Endodermal cell (in vitro differentiated cells): Measurements from ENCODE around the gene CPED1. TPM values are rescaled to one million over a fixed set of nuclear protein-coding genes. Genes with fewer than 3 reads are reported as not detected.

ENCODE experiments used
- DNase-seq: peaks from one replicate; pipeline ENCODE4 v3.0.0-alpha.2; 2017
- H3K27ac ChIP-seq: 2 replicates; pipeline ENCODE4 v1.5.1; 2013; ENCODE audit warnings: mild to moderate bottlenecking, low read depth, low read length, moderate library complexity
- H3K27me3 ChIP-seq: 2 replicates; pipeline ENCODE4 v1.6.1; 2013; ENCODE audit warnings: mild to moderate bottlenecking, low read length, moderate library complexity; ENCODE audit not compliant: insufficient read depth, control insufficient read depth, poor library complexity, severe bottlenecking
- H3K36me3 ChIP-seq: 2 replicates; pipeline ENCODE4 v1.7.0; 2013; ENCODE audit warnings: mild to moderate bottlenecking, low read length, moderate library complexity; ENCODE audit not compliant: control insufficient read depth, insufficient read depth
- H3K4me1 ChIP-seq: one replicate; pipeline ENCODE4 v1.7.0; 2013; ENCODE audit warnings: low read length; ENCODE audit not compliant: control insufficient read depth, insufficient read depth
- H3K4me3 ChIP-seq: 2 replicates; pipeline ENCODE4 v1.5.1; 2013; ENCODE audit warnings: mild to moderate bottlenecking, low read length, moderate library complexity
- H3K9ac ChIP-seq: 2 replicates; pipeline ENCODE4 v1.6.1; 2013; ENCODE audit warnings: mild to moderate bottlenecking, low read length, moderate library complexity; ENCODE audit not compliant: poor library complexity, severe bottlenecking; ENCODE audit errors: extremely low read depth
- H3K9me3 ChIP-seq: 2 replicates; pipeline ENCODE4 v1.6.1; 2013; ENCODE audit warnings: mild to moderate bottlenecking, low read length, moderate library complexity; ENCODE audit not compliant: control insufficient read depth
- H3K27ac Mint-ChIP-seq: 2 replicates; pipeline ENCODE4 v1.8.0; 2020; ENCODE audit warnings: mixed read lengths
- H3K27me3 Mint-ChIP-seq: 2 replicates; pipeline ENCODE4 v1.8.0; 2021; ENCODE audit warnings: mild to moderate bottlenecking, mixed read lengths; ENCODE audit not compliant: insufficient read depth
- H3K36me3 Mint-ChIP-seq: 2 replicates; pipeline ENCODE4 v1.8.0; 2020; ENCODE audit warnings: low read depth, mixed read lengths
- H3K4me1 Mint-ChIP-seq: 2 replicates; pipeline ENCODE4 v1.8.0; 2020; ENCODE audit warnings: mixed read lengths
- H3K4me3 Mint-ChIP-seq: 2 replicates; pipeline ENCODE4 v1.8.0; 2020; ENCODE audit warnings: mild to moderate bottlenecking, moderate library complexity, mixed read lengths
- H3K9me3 Mint-ChIP-seq: 2 replicates; pipeline ENCODE4 v1.8.0; 2020; ENCODE audit warnings: mild to moderate bottlenecking, mixed read lengths
- WGBS, 2 experiments: methylation state at CpG; one replicate each; pipeline versions ENCODE4 v1.1.5 to v1.1.7; 2013; ENCODE audit warnings: missing lambda C conversion rate in 2 of 2, mixed read lengths in 1 of 2; ENCODE audit not compliant: insufficient coverage in 1 of 2, insufficient read length in 1 of 2; 5-methylcytosine and 5-hydroxymethylcytosine counted together
- total RNA-seq, 2 donors: library from RNA; stranded (reverse); fragmentation: NEBNext Ultra II Directional in 1 of 2; extraction: Animal tissue kit (Norgen Biotek cat#: 25700) in 1 of 2; gene quantifications; 2 replicates in 1 of 2; 3 replicates in 1 of 2; pipeline ENCODE4 v1.2.1, GENCODE V29; 2021
- TF ChIP-seq, protein P1 (sequence below): fragments of 200-600 bp; sonication (generic); conservative IDR thresholded peaks from 2 replicates; pipeline ENCODE4 v1.5.0; 2021; ENCODE audit warnings: antibody characterized with exemption, mild to moderate bottlenecking

Gene CPED1
- total RNA-seq, 2 donors from 2014 or later, result 1.1 TPM; not detected in 1

DNA sequence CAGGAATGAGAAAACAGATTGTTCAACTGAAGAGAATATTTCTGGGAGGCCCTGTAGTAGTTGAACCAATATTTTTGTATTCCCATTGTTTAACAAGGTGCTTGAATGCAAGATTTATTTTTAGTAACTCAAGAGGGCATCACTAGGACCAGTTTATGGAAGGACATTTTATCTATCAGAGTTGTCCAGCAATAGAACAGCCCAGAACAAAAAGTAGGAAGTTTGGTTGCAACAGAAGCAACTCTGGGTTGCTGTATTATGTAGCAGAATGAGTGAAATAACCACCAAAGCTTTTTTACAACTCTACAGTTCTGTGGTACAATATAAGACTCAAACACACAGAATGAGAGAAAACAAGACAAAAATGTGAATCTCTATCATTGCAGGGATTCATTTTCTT is 34.7 kb downstream of the CPED1 start:
- H3K4me1 ChIP-seq, result no peaks in the 10 kb centered on the region
- H3K27me3 Mint-ChIP-seq, result no peaks in the 10 kb centered on the region
- H3K27ac Mint-ChIP-seq, result no peak overlapping the region
- peaks cover 25% of the 10 kb centered on the region for H3K4me1 Mint-ChIP-seq
- H3K9me3 ChIP-seq, result peaks cover 7% of the 10 kb centered on the region
- H3K27me3 ChIP-seq, result no peaks in the 10 kb centered on the region
- TF ChIP-seq, protein P1, sequence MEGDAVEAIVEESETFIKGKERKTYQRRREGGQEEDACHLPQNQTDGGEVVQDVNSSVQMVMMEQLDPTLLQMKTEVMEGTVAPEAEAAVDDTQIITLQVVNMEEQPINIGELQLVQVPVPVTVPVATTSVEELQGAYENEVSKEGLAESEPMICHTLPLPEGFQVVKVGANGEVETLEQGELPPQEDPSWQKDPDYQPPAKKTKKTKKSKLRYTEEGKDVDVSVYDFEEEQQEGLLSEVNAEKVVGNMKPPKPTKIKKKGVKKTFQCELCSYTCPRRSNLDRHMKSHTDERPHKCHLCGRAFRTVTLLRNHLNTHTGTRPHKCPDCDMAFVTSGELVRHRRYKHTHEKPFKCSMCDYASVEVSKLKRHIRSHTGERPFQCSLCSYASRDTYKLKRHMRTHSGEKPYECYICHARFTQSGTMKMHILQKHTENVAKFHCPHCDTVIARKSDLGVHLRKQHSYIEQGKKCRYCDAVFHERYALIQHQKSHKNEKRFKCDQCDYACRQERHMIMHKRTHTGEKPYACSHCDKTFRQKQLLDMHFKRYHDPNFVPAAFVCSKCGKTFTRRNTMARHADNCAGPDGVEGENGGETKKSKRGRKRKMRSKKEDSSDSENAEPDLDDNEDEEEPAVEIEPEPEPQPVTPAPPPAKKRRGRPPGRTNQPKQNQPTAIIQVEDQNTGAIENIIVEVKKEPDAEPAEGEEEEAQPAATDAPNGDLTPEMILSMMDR, result no peak
- H3K4me3 Mint-ChIP-seq, result no peak overlapping the region
- H3K9me3 Mint-ChIP-seq, result no peaks in the 10 kb centered on the region
- H3K27ac ChIP-seq, result no peak overlapping the region
- H3K36me3 ChIP-seq, result no peaks in the 10 kb centered on the region
- DNase-seq, result no peak
- no peak overlapping the region for H3K4me3 ChIP-seq
- H3K9ac ChIP-seq, result no peak overlapping the region
- no peaks in the 10 kb centered on the region for H3K36me3 Mint-ChIP-seq

DNA sequence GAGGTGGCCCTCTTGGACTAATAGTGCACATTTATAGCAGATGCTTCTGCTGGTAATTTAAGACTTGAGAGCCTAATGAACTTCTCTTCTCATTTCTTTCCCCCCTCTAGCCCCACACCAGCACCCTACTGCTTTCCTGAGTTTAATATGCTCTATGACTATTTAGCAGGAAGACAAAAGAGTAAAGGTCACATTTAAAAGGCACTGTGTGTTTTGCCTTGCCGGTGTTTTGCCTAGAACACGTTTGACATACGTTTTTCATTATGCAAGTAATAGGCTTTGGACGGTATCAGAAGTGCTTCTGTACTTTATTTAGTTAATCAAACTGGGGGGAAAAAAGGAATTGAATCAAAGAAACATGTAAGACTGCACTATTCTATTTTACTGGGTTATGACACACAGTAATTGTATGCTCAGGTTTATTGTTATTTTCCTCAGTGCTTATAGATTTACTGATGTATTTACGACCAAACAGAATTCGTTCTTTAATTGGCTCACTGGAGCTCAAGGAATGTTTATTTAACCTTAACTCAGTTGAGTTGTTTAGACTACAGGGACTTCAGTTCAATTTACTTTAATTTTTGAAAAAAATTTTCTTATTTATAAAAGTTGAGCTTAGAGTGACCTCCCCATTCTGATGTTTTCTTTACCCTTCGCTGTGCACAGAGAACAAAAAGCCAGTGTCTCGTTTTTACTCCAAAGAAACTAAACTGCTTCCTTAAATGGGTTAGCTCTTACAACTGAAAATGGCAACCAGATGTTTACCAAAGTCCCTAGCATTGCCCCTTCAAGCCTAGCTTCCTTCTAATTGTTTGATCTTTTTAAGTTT is 35.4 kb downstream of the CPED1 start:
- H3K4me1 ChIP-seq, result no peaks in the 10 kb centered on the region
- Mint-ChIP-seq H3K27ac (peak overlapping the region; percentile 15), H3K27me3 (no peaks in the 10 kb centered on the region), H3K4me1 (peaks cover 30% of the 10 kb centered on the region), H3K36me3 (no peaks in the 10 kb centered on the region), H3K9me3 (no peaks in the 10 kb centered on the region), H3K4me3 (no peak overlapping the region)
- no peak overlapping the region for H3K4me3 ChIP-seq
- no peaks in the 10 kb centered on the region for H3K27me3 ChIP-seq
- TF ChIP-seq, protein P1, result no peak
- H3K9me3 ChIP-seq, result peaks cover 7% of the 10 kb centered on the region
- H3K9ac ChIP-seq, result no peak overlapping the region
- 90 to 92% methylated on average over 7 to 8 of the region's 8 CpGs for WGBS, 2 experiments
- H3K27ac ChIP-seq, result peak overlapping the region; percentile 40
- H3K36me3 ChIP-seq, result no peaks in the 10 kb centered on the region
- no peak for DNase-seq

DNA sequence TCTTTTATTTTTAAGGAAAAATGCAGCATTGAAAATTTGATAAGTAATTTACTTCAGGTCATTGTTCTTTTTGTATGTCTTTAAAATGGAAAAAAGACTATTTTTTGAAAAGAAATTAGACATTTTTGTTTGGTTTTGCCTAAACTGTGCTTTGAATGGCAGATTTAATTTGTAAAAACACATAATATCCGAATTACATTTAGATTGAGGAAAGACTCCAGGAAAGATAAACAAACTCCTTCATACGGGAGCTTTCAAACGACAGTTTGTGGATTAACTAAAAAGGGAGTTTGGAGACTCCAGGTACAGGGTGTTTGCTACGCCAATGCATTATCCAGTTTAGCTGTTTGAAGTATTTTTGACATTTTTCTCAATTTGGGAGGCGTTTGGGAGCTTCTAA is 36.1 kb downstream of the CPED1 start:
- DNase-seq, result no peak
- no peak overlapping the region for H3K4me3 ChIP-seq
- peaks cover 7% of the 10 kb centered on the region for H3K9me3 ChIP-seq
- no peaks in the 10 kb centered on the region for H3K36me3 ChIP-seq
- Mint-ChIP-seq H3K9me3 (no peaks in the 10 kb centered on the region), H3K4me3 (no peak overlapping the region), H3K27ac (no peak overlapping the region), H3K4me1 (peaks cover 25% of the 10 kb centered on the region), H3K27me3 (no peaks in the 10 kb centered on the region), H3K36me3 (no peaks in the 10 kb centered on the region)
- WGBS, 2 experiments, result 76 to 92% methylated on average over 2 to 5 of the region's 5 CpGs
- H3K4me1 ChIP-seq, result no peaks in the 10 kb centered on the region
- H3K9ac ChIP-seq, result no peak overlapping the region
- TF ChIP-seq, protein P1, result no peak
- H3K27me3 ChIP-seq, result no peaks in the 10 kb centered on the region
- H3K27ac ChIP-seq, result no peak overlapping the region
